A549 (cell line): Measurements from ENCODE around the gene TRAPPC10. TPM values are rescaled to one million over a fixed set of nuclear protein-coding genes. Genes with fewer than 3 reads are reported as not detected.
"Not testable (repeated sequence)": the region's sequence is repeated elsewhere in the genome, so short reads cannot be mapped to it uniquely, and the experiment has no call there.

ENCODE experiments used
- ATAC-seq, 2 experiments: fragments of 200-7000 bp in 1 of 2; fragments of >200 bp in 1 of 2; cut with Nextera tagmentation in 1 of 2; cut with Tn5 transposase in 1 of 2; 3 replicates each; pipeline versions ENCODE4 v1.8.0 to v1.9.1; 2018 to 2020; ENCODE audit warnings: mild to moderate bottlenecking in 1 of 2, moderate library complexity in 1 of 2
- CTCF ChIA-PET: fragments of 300-600 bp; sonication (Branson Sonifier 250); formaldehyde crosslinking; extraction: SDS; loops from one replicate; lab custom pipeline; 2021; ENCODE audit warnings: antibody characterized with exemption, inconsistent platforms; lab: Yijun Ruan, JAX
- POLR2A ChIA-PET: fragments of 350-600 bp; formaldehyde crosslinking; extraction: SDS; loops from one replicate; lab custom pipeline; 2021; ENCODE audit warnings: antibody characterized with exemption, inconsistent platforms; lab: Yijun Ruan, JAX
- DNase-seq, 2 experiments: peaks; one replicate each; pipeline versions ENCODE4 v3.0.0 to v3.0.0-alpha.2; 2011 to 2016; ENCODE audit warnings: low read depth in 1 of 2, low spot score in 1 of 2
- FAIRE-seq: peaks from 2 replicates; lab custom pipeline; 2011; peaks lifted over from hg19 to GRCh38; lab: Jason Lieb, UNC
- H3K27ac ChIP-seq, 2 experiments: fragments of >200 bp; sonication (Bioruptor Twin); formaldehyde crosslinking; 3 replicates each; pipeline ENCODE4 v1.5.1; 2016 to 2017
- H3K4me1 ChIP-seq: fragments of >200 bp; sonication (Bioruptor Twin); formaldehyde crosslinking; 3 replicates; pipeline ENCODE4 v1.6.1; 2016
- H3K4me2 ChIP-seq: fragments of >200 bp; sonication (Bioruptor Twin); formaldehyde crosslinking; 3 replicates; pipeline ENCODE4 v1.6.1; 2016
- H3K4me3 ChIP-seq: fragments of >200 bp; sonication (Bioruptor Twin); formaldehyde crosslinking; 3 replicates; pipeline ENCODE4 v1.5.1; 2016
- H3K9me3 ChIP-seq: fragments of >200 bp; sonication (Bioruptor Twin); formaldehyde crosslinking; 3 replicates; pipeline ENCODE4 v1.6.1; 2016
- WGBS: methylation state at CpG from one replicate; pipeline ENCODE4 v1.1.6; 2017; ENCODE audit errors: missing lambda C conversion rate; 5-methylcytosine and 5-hydroxymethylcytosine counted together
- polyA plus RNA-seq, 4 experiments: library from polyadenylated mRNA; depleted of rRNA in 3 of 4; stranded (reverse); fragments of >200 nt; fragmentation: RNase III in 1 of 4; extraction: RNeasy Plus Mini Kit Qiagen cat#74134 plus additional on column Dnase treatment in 1 of 4; gene quantifications; 2 replicates in 3 of 4; 3 replicates in 1 of 4; pipeline ENCODE4 v1.2.3, GENCODE V29; 2011 to 2017

Gene TRAPPC10
- polyA plus RNA-seq, 2 of the 4 experiments (the other 2 are of a cell fraction): 11.8 to 27.7 TPM

GRCh38 chr21:44122131-44122530, 110.0 kb downstream of the TRAPPC10 start:
- H3K4me3 ChIP-seq, H3K27ac ChIP-seq, FAIRE-seq, POLR2A ChIA-PET, CTCF ChIA-PET, H3K4me1 ChIP-seq, H3K9me3 ChIP-seq, DNase-seq, H3K4me2 ChIP-seq, ATAC-seq: not testable (repeated sequence)
- no CpG with 5 or more reads among the region's 10 CpGs for WGBS

GRCh38 chr21:44127827-44128226, 115.7 kb downstream of the TRAPPC10 start:
- CTCF ChIA-PET, FAIRE-seq, H3K4me2 ChIP-seq, POLR2A ChIA-PET, H3K9me3 ChIP-seq, ATAC-seq, H3K27ac ChIP-seq, H3K4me1 ChIP-seq, H3K4me3 ChIP-seq, DNase-seq: not testable (repeated sequence)
- WGBS: no CpG with 5 or more reads among the region's 19 CpGs

GRCh38 chr21:44133715-44134057, 121.6 kb downstream of the TRAPPC10 start:
- H3K4me3 ChIP-seq, H3K9me3 ChIP-seq, DNase-seq, POLR2A ChIA-PET, H3K4me2 ChIP-seq, H3K27ac ChIP-seq, CTCF ChIA-PET, H3K4me1 ChIP-seq, FAIRE-seq: not testable (repeated sequence)
- no CpG with 5 or more reads among the region's 35 CpGs for WGBS
- peak; percentile 30; a peak in 4 of 6 replicates for ATAC-seq

GRCh38 chr21:44134732-44135131, 122.6 kb downstream of the TRAPPC10 start:
- FAIRE-seq: not testable (repeated sequence)
- WGBS: no CpG with 5 or more reads among the region's 8 CpGs

GRCh38 chr21:44138039-44138438, 125.9 kb downstream of the TRAPPC10 start:
- H3K4me1 ChIP-seq, POLR2A ChIA-PET, H3K9me3 ChIP-seq, DNase-seq, CTCF ChIA-PET, FAIRE-seq, H3K4me2 ChIP-seq, H3K4me3 ChIP-seq, H3K27ac ChIP-seq: not testable (repeated sequence)
- ATAC-seq: peak; percentile 70 to 80; a peak in 5 of 6 replicates
- no CpG with 5 or more reads among the region's 15 CpGs for WGBS

More at GRCh38 chr21:44134732-44135131, 122.6 kb downstream of the TRAPPC10 start:
- CTCF ChIA-PET, H3K4me3 ChIP-seq, H3K4me1 ChIP-seq, ATAC-seq, DNase-seq, POLR2A ChIA-PET, H3K27ac ChIP-seq, H3K9me3 ChIP-seq, H3K4me2 ChIP-seq: not testable (repeated sequence)

GRCh38 chr21:44139787-44140551, 127.9 kb downstream of the TRAPPC10 start:
- 100% methylated on average over 1 of the region's 30 CpGs for WGBS
- FAIRE-seq, H3K4me1 ChIP-seq, DNase-seq, ATAC-seq, H3K9me3 ChIP-seq, H3K4me2 ChIP-seq, CTCF ChIA-PET, H3K4me3 ChIP-seq, H3K27ac ChIP-seq, POLR2A ChIA-PET: not testable (repeated sequence)

GRCh38 chr21:44140552-44140932, 128.4 kb downstream of the TRAPPC10 start:
- DNase-seq, H3K9me3 ChIP-seq, H3K4me3 ChIP-seq, POLR2A ChIA-PET, FAIRE-seq, H3K27ac ChIP-seq, H3K4me2 ChIP-seq, CTCF ChIA-PET, H3K4me1 ChIP-seq, ATAC-seq: not testable (repeated sequence)
- WGBS: no CpG with 5 or more reads among the region's 18 CpGs

GRCh38 chr21:44142470-44142869, 130.4 kb downstream of the TRAPPC10 start:
- H3K4me2 ChIP-seq, H3K4me3 ChIP-seq, CTCF ChIA-PET, H3K9me3 ChIP-seq, POLR2A ChIA-PET, DNase-seq, H3K27ac ChIP-seq, H3K4me1 ChIP-seq, ATAC-seq, FAIRE-seq: not testable (repeated sequence)
- no CpG with 5 or more reads among the region's 10 CpGs for WGBS

- not testable (repeated sequence) for ATAC-seq, FAIRE-seq
These were observed 131.3 kb downstream of the TRAPPC10 start for GRCh38 chr21:44143380-44143779.

GRCh38 chr21:44143996-44144395, 131.9 kb downstream of the TRAPPC10 start:
- H3K9me3 ChIP-seq, H3K4me3 ChIP-seq, H3K27ac ChIP-seq, H3K4me2 ChIP-seq, FAIRE-seq, H3K4me1 ChIP-seq, POLR2A ChIA-PET, DNase-seq, ATAC-seq, CTCF ChIA-PET: not testable (repeated sequence)
- WGBS: no CpG with 5 or more reads among the region's 8 CpGs

More at GRCh38 chr21:44143380-44143779, 131.3 kb downstream of the TRAPPC10 start:
- POLR2A ChIA-PET, H3K4me1 ChIP-seq, DNase-seq, H3K27ac ChIP-seq, H3K4me3 ChIP-seq, H3K4me2 ChIP-seq, CTCF ChIA-PET, H3K9me3 ChIP-seq: not testable (repeated sequence)
- WGBS: no CpG with 5 or more reads among the region's 17 CpGs

- CTCF ChIA-PET, H3K27ac ChIP-seq, ATAC-seq, H3K4me2 ChIP-seq, H3K4me1 ChIP-seq, H3K9me3 ChIP-seq, H3K4me3 ChIP-seq, POLR2A ChIA-PET, FAIRE-seq, DNase-seq: not testable (repeated sequence)
- no CpG with 5 or more reads among the region's 22 CpGs for whole genome bisulfite sequencing
These were observed 132.9 kb downstream of the TRAPPC10 start for GRCh38 chr21:44144784-44145602.
